Cardiac fibroblast (primary cell): ENCODE measurements around the gene MRPS21.

Source experiments
- DNase-seq, 2 donors: peaks; one replicate each; pipeline versions ENCODE4 v3.0.0 to v3.0.0-alpha.2; 2010; ENCODE audit warnings: low read depth in 2 of 2
- H3K4me3 ChIP-seq, 2 donors: replicated peaks in 1 of 2; 1 replicate in 1 of 2; 2 replicates in 1 of 2; pipeline ENCODE4 v1.5.1; 2011; ENCODE audit warnings: low read depth in 2 of 2, low read length in 2 of 2, mild to moderate bottlenecking in 2 of 2, moderate library complexity in 1 of 2
- TF ChIP-seq, protein P1 (sequence below): IDR thresholded peaks from one replicate; pipeline ENCODE4 v1.5.1; 2011; ENCODE audit warnings: low read depth, mild to moderate bottlenecking, low read length, inconsistent platforms

MRPS21 gene

GRCh38 chr1:150281758-150282557 is 11.7 kb upstream of the MRPS21 start, which contains the start of gene CIART:
Gene CIART (plus strand): TSS chr1:150282554. CDS start chr1:150283268, 714 bp downstream.
- TF ChIP-seq, protein P1, sequence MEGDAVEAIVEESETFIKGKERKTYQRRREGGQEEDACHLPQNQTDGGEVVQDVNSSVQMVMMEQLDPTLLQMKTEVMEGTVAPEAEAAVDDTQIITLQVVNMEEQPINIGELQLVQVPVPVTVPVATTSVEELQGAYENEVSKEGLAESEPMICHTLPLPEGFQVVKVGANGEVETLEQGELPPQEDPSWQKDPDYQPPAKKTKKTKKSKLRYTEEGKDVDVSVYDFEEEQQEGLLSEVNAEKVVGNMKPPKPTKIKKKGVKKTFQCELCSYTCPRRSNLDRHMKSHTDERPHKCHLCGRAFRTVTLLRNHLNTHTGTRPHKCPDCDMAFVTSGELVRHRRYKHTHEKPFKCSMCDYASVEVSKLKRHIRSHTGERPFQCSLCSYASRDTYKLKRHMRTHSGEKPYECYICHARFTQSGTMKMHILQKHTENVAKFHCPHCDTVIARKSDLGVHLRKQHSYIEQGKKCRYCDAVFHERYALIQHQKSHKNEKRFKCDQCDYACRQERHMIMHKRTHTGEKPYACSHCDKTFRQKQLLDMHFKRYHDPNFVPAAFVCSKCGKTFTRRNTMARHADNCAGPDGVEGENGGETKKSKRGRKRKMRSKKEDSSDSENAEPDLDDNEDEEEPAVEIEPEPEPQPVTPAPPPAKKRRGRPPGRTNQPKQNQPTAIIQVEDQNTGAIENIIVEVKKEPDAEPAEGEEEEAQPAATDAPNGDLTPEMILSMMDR: no peak
- H3K4me3 ChIP-seq: peak within 1 kb of the TSS; percentile 54 to 62
- DNase-seq: peak; percentile 99

- peak overlapping the region; percentile 54 to 62 for H3K4me3 ChIP-seq
- no peak for DNase-seq
- TF ChIP-seq, protein P1: no peak
These were observed 11.1 kb upstream of the MRPS21 start for GRCh38 chr1:150282558-150282958.

GRCh38 chr1:150283260-150283659 is 10.4 kb upstream of the MRPS21 start:
- no peak for DNase-seq
- TF ChIP-seq, protein P1: no peak
- peak overlapping the region in 1 of 2 donors; percentile 62 for H3K4me3 ChIP-seq

GRCh38 chr1:150288382-150288781 is 5.3 kb upstream of the MRPS21 start:
- TF ChIP-seq, protein P1: no peak
- DNase-seq: no peak
- no peak overlapping the region for H3K4me3 ChIP-seq

GRCh38 chr1:150288822-150289221 is 4.8 kb upstream of the MRPS21 start:
- DNase-seq: no peak
- no peak overlapping the region for H3K4me3 ChIP-seq
- TF ChIP-seq, protein P1: no peak

DNA sequence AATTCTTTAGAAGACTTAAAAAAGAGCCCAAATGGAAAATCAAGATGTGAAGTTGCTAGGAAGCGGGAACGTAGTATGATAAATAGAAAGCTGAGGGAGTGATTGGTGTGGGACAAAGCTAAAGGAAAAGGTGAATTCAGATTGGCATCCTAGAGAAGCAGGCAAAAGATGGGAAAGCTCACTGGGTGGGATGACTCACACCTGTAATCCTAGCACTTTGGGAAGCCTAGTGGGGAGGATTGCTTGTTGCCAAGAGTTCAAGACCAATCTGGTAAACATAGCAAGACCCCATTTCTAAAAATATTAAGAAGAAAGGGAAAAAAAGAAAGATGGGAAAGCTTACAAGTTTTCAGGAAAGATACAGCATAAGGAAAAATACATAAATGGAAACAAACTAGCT is 1.8 kb downstream of the MRPS21 start:
- DNase-seq: no peak
- TF ChIP-seq, protein P1: no peak

More for the DNA sequence above, 1.8 kb downstream of the MRPS21 start:
- no peak overlapping the region for H3K4me3 ChIP-seq
